ENCODE results near the gene NFKBIA.

The NFKBIA gene

GRCh38 chr14:35414365-35414764 lies 9.8 kb upstream of the NFKBIA start:
- H2AFZ ChIP-seq (ENCODE audit: low read length) = no peak overlapping the region
- no peaks in the 10 kb centered on the region for H3F3A ChIP-seq (ENCODE audit: insufficient read depth, low read length)
- H3K4me2 ChIP-seq (ENCODE audit: low read length) = no peak overlapping the region
- no peak overlapping the region for H3K27ac ChIP-seq (ENCODE audit: low read depth, low read length, poor library complexity, severe bottlenecking)
- no peak for TF ChIP-seq CTCF (IDR thresholded peaks at IDR 0.05; ENCODE audit: low read length)
- no peak for TF ChIP-seq EZH2 (IDR thresholded peaks at IDR 0.05; ENCODE audit: borderline replicate concordance, low read length)
- H3K79me2 ChIP-seq (ENCODE audit: insufficient read depth, low read length) = no peaks in the 10 kb centered on the region
- no peak overlapping the region for H3K9ac ChIP-seq (ENCODE audit: low read length)
- peaks cover 6% of the 10 kb centered on the region for H3K4me1 ChIP-seq (ENCODE audit: insufficient read depth, low read length, severe bottlenecking)
- no peaks in the 10 kb centered on the region for H3K9me2 ChIP-seq (ENCODE audit: low read depth, low read length)
- H3K27me3 ChIP-seq (ENCODE audit: insufficient read depth, low read length) = no peaks in the 10 kb centered on the region
- H4K20me1 ChIP-seq (ENCODE audit: insufficient read depth, low read length) = no peaks in the 10 kb centered on the region
- no peaks in the 10 kb centered on the region for H3K9me3 ChIP-seq (ENCODE audit: low read length)
- no peak overlapping the region for H3K4me3 ChIP-seq (ENCODE audit: low read depth, low read length, poor library complexity, severe bottlenecking)
- no peaks in the 10 kb centered on the region for H3K36me3 ChIP-seq (ENCODE audit: insufficient read depth, low read length)

- Histone ChIP-seq H3K4me1 (ENCODE audit: insufficient read depth, low read length, severe bottlenecking) (peaks cover 6% of the 10 kb centered on the region), H3K27me3 (ENCODE audit: insufficient read depth, low read length) (no peaks in the 10 kb centered on the region), H3K9me3 (ENCODE audit: low read length) (no peaks in the 10 kb centered on the region), H4K20me1 (ENCODE audit: insufficient read depth, low read length) (no peaks in the 10 kb centered on the region), H3K36me3 (ENCODE audit: insufficient read depth, low read length) (no peaks in the 10 kb centered on the region), H3K9me2 (ENCODE audit: low read depth, low read length) (no peaks in the 10 kb centered on the region), H3K4me3 (ENCODE audit: low read depth, low read length, poor library complexity, severe bottlenecking) (no peak overlapping the region), H3K79me2 (ENCODE audit: insufficient read depth, low read length) (no peaks in the 10 kb centered on the region), H2AFZ (ENCODE audit: low read length) (no peak overlapping the region), H3K4me2 (ENCODE audit: low read length) (no peak overlapping the region), H3K9ac (ENCODE audit: low read length) (no peak overlapping the region), H3K27ac (ENCODE audit: low read depth, low read length, poor library complexity, severe bottlenecking) (no peak overlapping the region), H3F3A (ENCODE audit: insufficient read depth, low read length) (no peaks in the 10 kb centered on the region)
- no peak for TF ChIP-seq EZH2 (IDR thresholded peaks at IDR 0.05; ENCODE audit: borderline replicate concordance, low read length)
These were observed 7.9 kb upstream of the NFKBIA start for GRCh38 chr14:35412272-35413056.

GRCh38 chr14:35410858-35411257 lies 6.3 kb upstream of the NFKBIA start:
- Histone ChIP-seq H3K9me3 (ENCODE audit: low read length) (no peaks in the 10 kb centered on the region), H3K4me3 (ENCODE audit: low read depth, low read length, poor library complexity, severe bottlenecking) (no peak overlapping the region), H2AFZ (ENCODE audit: low read length) (no peak overlapping the region), H3K4me1 (ENCODE audit: insufficient read depth, low read length, severe bottlenecking) (peaks cover 11% of the 10 kb centered on the region), H3K27ac (ENCODE audit: low read depth, low read length, poor library complexity, severe bottlenecking) (no peak overlapping the region), H4K20me1 (ENCODE audit: insufficient read depth, low read length) (no peaks in the 10 kb centered on the region), H3K79me2 (ENCODE audit: insufficient read depth, low read length) (no peaks in the 10 kb centered on the region), H3F3A (ENCODE audit: insufficient read depth, low read length) (no peaks in the 10 kb centered on the region), H3K9ac (ENCODE audit: low read length) (no peak overlapping the region), H3K9me2 (ENCODE audit: low read depth, low read length) (no peaks in the 10 kb centered on the region), H3K27me3 (ENCODE audit: insufficient read depth, low read length) (no peaks in the 10 kb centered on the region), H3K4me2 (ENCODE audit: low read length) (no peak overlapping the region), H3K36me3 (ENCODE audit: insufficient read depth, low read length) (no peaks in the 10 kb centered on the region)
- TF ChIP-seq EZH2 (IDR thresholded peaks at IDR 0.05; ENCODE audit: borderline replicate concordance, low read length) (no peak), CTCF (IDR thresholded peaks at IDR 0.05; ENCODE audit: low read length) (no peak)

GRCh38 chr14:35409595-35409994 lies 5.0 kb upstream of the NFKBIA start:
- Histone ChIP-seq H3K9ac (ENCODE audit: low read length) (no peak overlapping the region), H3K4me3 (ENCODE audit: low read depth, low read length, poor library complexity, severe bottlenecking) (no peak overlapping the region), H3K4me2 (ENCODE audit: low read length) (no peak overlapping the region)

More at GRCh38 chr14:35409595-35409994, 5.0 kb upstream of the NFKBIA start:
- peaks cover 22% of the 10 kb centered on the region for H3K4me1 ChIP-seq (ENCODE audit: insufficient read depth, low read length, severe bottlenecking)
- no peaks in the 10 kb centered on the region for H3K36me3 ChIP-seq (ENCODE audit: insufficient read depth, low read length)
- TF ChIP-seq EZH2 (IDR thresholded peaks at IDR 0.05; ENCODE audit: borderline replicate concordance, low read length) (no peak), CTCF (IDR thresholded peaks at IDR 0.05; ENCODE audit: low read length) (no peak)
- no peaks in the 10 kb centered on the region for H3K27me3 ChIP-seq (ENCODE audit: insufficient read depth, low read length)
- H2AFZ ChIP-seq (ENCODE audit: low read length) = no peak overlapping the region
- H3K9me2 ChIP-seq (ENCODE audit: low read depth, low read length) = no peaks in the 10 kb centered on the region
- H3K9me3 ChIP-seq (ENCODE audit: low read length) = no peaks in the 10 kb centered on the region
- H4K20me1 ChIP-seq (ENCODE audit: insufficient read depth, low read length) = no peaks in the 10 kb centered on the region
- no peaks in the 10 kb centered on the region for H3K79me2 ChIP-seq (ENCODE audit: insufficient read depth, low read length)
- H3F3A ChIP-seq (ENCODE audit: insufficient read depth, low read length) = no peaks in the 10 kb centered on the region
- H3K27ac ChIP-seq (ENCODE audit: low read depth, low read length, poor library complexity, severe bottlenecking) = no peak overlapping the region

Data from OCI-LY1 (cell line).